A549 (cell line): ENCODE measurements around the gene STPG4.

ENCODE experiments used
- BHLHE40 ChIP-seq: IDR thresholded peaks from 2 replicates; pipeline ENCODE4 v1.6.1; 2012; ENCODE audit warnings: low read depth, low read length, inconsistent platforms
- CBX2 ChIP-seq: fragments of 200-600 bp; sonication (generic); IDR thresholded peaks from 2 replicates; pipeline ENCODE4 v1.6.1; 2016; ENCODE audit warnings: low read depth, mild to moderate bottlenecking, borderline replicate concordance
- CHD2 ChIP-seq: fragments of 150-350 bp; IDR thresholded peaks from 2 replicates; pipeline ENCODE4 v1.6.1; 2014; ENCODE audit warnings: low read length; ENCODE audit not compliant: partially characterized antibody
- CHD4 ChIP-seq: fragments of 200-600 bp; sonication (generic); IDR thresholded peaks from 2 replicates; pipeline ENCODE4 v1.6.1; 2016; ENCODE audit warnings: antibody characterized with exemption, mild to moderate bottlenecking, borderline replicate concordance
- CTCF ChIP-seq: fragments of >200 bp; sonication (Bioruptor Twin); formaldehyde crosslinking; IDR thresholded peaks from 3 replicates; pipeline ENCODE4 v1.5.1; 2016
- EP300 ChIP-seq, 2 experiments: fragments of >200 bp; sonication (Bioruptor Twin); formaldehyde crosslinking; IDR thresholded peaks; 2 replicates in 1 of 2; 3 replicates in 1 of 2; pipeline ENCODE4 v1.6.1; 2016 to 2017
- FOSL2 ChIP-seq, 2 experiments: fragments of 450-650 bp in 1 of 2; fragments of >200 bp in 1 of 2; sonication (Bioruptor Twin) in 1 of 2; formaldehyde crosslinking; IDR thresholded peaks; 2 replicates each; pipeline versions ENCODE4 v1.5.0 to v1.6.1; 2016 to 2020; ENCODE audit warnings: mild to moderate bottlenecking in 1 of 2, moderate library complexity in 1 of 2
- HOXA7 ChIP-seq: fragments of 250-450 bp; sonication (Bioruptor Pico); IDR thresholded peaks from 2 replicates; pipeline ENCODE4 v1.5.0; 2020; ENCODE audit warnings: mild to moderate bottlenecking, moderate library complexity
- KDM1A ChIP-seq: fragments of 200-600 bp; sonication (generic); IDR thresholded peaks from 2 replicates; pipeline ENCODE4 v1.6.1; 2016; ENCODE audit warnings: low read depth, mild to moderate bottlenecking
- MAX ChIP-seq: IDR thresholded peaks from 2 replicates; pipeline ENCODE4 v1.6.1; 2012
- POLR2A ChIP-seq: IDR thresholded peaks from 2 replicates; pipeline ENCODE4 v1.6.1; 2012; ENCODE audit warnings: mild to moderate bottlenecking, low read length
- POLR2AphosphoS2 ChIP-seq: conservative IDR thresholded peaks from 2 replicates; pipeline ENCODE4 v1.6.1; 2012; ENCODE audit warnings: low read length, improper control_type of control experiment, inconsistent platforms
- RAD21 ChIP-seq, 2 experiments: fragments of >200 bp in 1 of 2; sonication (Bioruptor Twin) in 1 of 2; formaldehyde crosslinking in 1 of 2; IDR thresholded peaks in 1 of 2; conservative IDR thresholded peaks in 1 of 2; 2 replicates in 1 of 2; 3 replicates in 1 of 2; pipeline ENCODE4 v1.6.1; 2012 to 2018; ENCODE audit warnings: inconsistent platforms in 1 of 2
- ZFP36 ChIP-seq: fragments of 450-650 bp; IDR thresholded peaks from 2 replicates; pipeline ENCODE4 v1.6.1; 2014; ENCODE audit warnings: borderline replicate concordance; ENCODE audit not compliant: partially characterized antibody

- no peak for TF ChIP-seq POLR2A
- no peak for TF ChIP-seq CTCF
- no peak for TF ChIP-seq CHD2
- no peak for TF ChIP-seq CHD4
- no peak for TF ChIP-seq HOXA7 (CRISPR knock-in tag)
- no peak for TF ChIP-seq RAD21 (conservative IDR thresholded peaks at IDR 0.05 in 1 of 2, IDR thresholded peaks at IDR 0.05 in 1 of 2)
- no peak for TF ChIP-seq KDM1A
- TF ChIP-seq POLR2AphosphoS2 = no peak
- TF ChIP-seq CBX2 = no peak
- no peak for TF ChIP-seq BHLHE40
- TF ChIP-seq EP300 (IDR thresholded peaks at IDR 0.05) = no peak
- no peak for TF ChIP-seq MAX
- TF ChIP-seq ZFP36 = no peak
- TF ChIP-seq FOSL2 (IDR thresholded peaks at IDR 0.05) = no peak
- no peak for TF ChIP-seq FOSL2 (CRISPR knock-in tag; IDR thresholded peaks at IDR 0.05)
Measured at GRCh38 chr2:47056868-47057686, 98.0 kb downstream of the STPG4 start.
